ENCODE results near the gene AHR.

DNA sequence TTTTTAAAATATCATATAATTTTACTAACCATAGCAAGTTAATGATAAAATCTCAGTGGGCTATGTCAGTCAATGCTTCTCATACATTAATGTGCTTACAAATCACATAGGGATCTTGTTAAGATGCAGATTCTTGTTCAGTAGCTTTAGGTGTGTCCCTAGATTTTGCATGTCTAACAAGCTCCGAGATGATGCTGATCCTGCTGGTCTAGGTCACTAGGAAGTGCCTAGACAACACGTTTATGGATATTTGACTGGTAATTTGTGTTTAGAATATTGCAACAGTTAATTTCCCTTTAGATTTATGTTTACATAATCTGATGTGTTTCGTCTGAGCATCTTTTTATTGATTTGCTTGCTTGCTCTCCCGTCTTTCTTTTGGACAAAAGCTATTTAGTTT, 12.7 kb downstream of the AHR start:
- no peak for TF ChIP-seq CTCF (IDR thresholded peaks at IDR 0.05)
- no peak for TF ChIP-seq EZH2 (IDR thresholded peaks at IDR 0.05; ENCODE audit: borderline replicate concordance, insufficient read depth, low read depth, low read length, poor library complexity, severe bottlenecking)
